ENCODE results near the gene DOCK9.

The DOCK9 gene

DNA sequence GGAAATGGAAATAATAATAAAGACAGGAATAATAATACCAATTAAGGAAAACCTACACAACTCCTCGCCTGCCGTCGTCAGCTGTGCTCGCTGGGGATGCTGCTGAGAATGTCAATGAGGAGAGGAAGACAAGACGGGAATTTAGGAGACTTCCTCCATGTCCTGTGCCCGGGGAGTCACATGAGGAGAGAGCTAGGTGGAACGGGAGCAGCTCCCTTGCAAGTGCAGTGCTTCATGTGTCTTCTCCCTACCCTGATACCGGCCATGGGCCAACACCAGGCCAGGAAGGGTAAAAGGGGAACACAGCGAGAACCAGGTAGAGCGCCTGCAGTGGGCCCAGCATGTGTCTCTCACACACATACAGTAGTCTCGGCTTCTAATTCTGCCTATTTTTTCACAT, 11.8 kb downstream of the DOCK9 start:
- no peak overlapping the region for H3K27ac ChIP-seq (ENCODE audit: low read length)
- H3K36me3 ChIP-seq (ENCODE audit: insufficient read depth, low read depth, low read length): no peaks in the 10 kb centered on the region

DNA sequence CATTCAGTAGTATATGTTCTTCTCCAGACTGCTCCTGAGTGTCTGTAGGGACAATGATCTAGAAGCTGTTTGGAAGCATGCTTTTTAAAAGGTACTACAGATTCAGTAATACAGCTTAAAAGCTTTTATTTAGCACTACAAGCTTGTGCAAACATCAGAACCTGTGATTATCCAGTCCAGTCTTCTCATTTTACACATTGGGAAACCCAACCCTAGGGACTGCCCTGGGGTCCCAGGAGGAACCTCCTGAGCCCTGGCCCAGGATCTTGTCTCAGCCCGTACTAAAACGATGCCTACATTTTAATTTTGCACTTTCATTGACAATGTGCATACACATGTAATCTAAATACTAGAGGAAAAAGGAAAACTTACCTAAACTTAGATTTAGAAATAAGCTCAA, 12.5 kb downstream of the DOCK9 start:
- Histone ChIP-seq H3K27ac (ENCODE audit: low read length) (no peak overlapping the region), H3K36me3 (ENCODE audit: insufficient read depth, low read depth, low read length) (no peaks in the 10 kb centered on the region), H3K9me3 (ENCODE audit: insufficient read depth, low read depth, low read length) (no peaks in the 10 kb centered on the region), H3K9ac (ENCODE audit: low read depth, low read length) (no peak overlapping the region), H3K4me3 (ENCODE audit: low read length) (no peak overlapping the region), H3K27me3 (ENCODE audit: insufficient read depth, low read length) (no peaks in the 10 kb centered on the region), H3K4me1 (ENCODE audit: insufficient read depth, low read length) (no peaks in the 10 kb centered on the region)

More for the DNA sequence above, 11.8 kb downstream of the DOCK9 start:
- no peaks in the 10 kb centered on the region for H3K27me3 ChIP-seq (ENCODE audit: insufficient read depth, low read length)
- H3K9ac ChIP-seq (ENCODE audit: low read depth, low read length): no peak overlapping the region
- H3K4me3 ChIP-seq (ENCODE audit: low read length): no peak overlapping the region
- H3K9me3 ChIP-seq (ENCODE audit: insufficient read depth, low read depth, low read length): no peaks in the 10 kb centered on the region
- no peaks in the 10 kb centered on the region for H3K4me1 ChIP-seq (ENCODE audit: insufficient read depth, low read length)

DNA sequence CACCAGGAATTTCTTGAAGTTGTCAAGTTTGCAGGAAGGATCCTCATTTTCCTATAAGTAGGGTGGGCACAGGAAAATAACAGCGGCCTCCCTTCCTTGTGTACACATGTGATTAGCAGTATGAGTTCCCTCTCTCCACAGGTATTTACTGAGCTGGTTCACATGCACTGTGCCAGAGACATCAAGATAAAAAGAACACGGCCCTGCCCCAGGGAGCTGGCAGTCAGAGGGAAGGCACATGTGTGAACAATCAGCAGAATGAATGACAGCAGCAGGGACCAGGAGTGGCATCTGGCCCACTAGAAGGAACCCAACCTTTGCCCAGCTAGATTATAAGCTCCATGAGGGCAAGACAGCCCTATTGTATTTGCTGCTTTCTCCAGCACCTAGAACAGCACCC, 13.9 kb downstream of the DOCK9 start:
- Histone ChIP-seq H3K4me3 (ENCODE audit: low read length) (no peak overlapping the region), H3K36me3 (ENCODE audit: insufficient read depth, low read depth, low read length) (no peaks in the 10 kb centered on the region)

DNA sequence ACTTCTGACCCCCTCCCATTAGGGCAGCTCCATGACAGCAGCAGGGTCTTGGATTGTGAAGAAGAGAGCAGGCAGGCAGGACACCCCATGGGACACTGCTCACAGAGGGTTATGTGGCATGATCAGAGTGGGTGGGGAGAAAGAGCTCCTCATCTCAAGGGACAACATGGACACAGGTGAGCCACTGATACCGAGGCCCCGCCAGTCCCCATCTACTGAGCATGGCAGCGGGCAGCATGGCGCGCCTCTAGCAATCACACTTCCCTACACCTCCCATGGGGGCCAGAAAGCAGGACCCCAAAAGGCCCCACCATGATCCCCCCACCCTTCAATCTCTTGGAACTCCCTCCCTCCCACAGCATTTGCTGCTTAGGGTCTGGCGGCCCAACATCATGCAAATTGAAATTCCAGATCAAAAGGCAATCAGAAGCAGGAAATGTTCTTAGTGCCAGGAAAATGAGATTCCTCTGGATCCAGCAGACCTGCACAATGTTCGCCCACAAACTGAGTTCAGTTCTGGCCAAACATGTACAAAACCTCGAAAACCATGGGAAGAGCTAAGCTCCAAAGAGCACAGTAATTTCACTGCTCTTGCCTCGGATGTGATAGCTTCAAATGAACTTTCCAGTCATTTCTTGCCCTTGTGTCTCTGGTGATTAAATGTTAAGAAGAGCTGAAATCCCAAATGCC, 14.8 kb downstream of the DOCK9 start:
- no peaks in the 10 kb centered on the region for H3K4me1 ChIP-seq (ENCODE audit: insufficient read depth, low read length)
- H3K4me3 ChIP-seq (ENCODE audit: low read length): no peak overlapping the region
- H3K9me3 ChIP-seq (ENCODE audit: insufficient read depth, low read depth, low read length): no peaks in the 10 kb centered on the region
- no peaks in the 10 kb centered on the region for H3K27me3 ChIP-seq (ENCODE audit: insufficient read depth, low read length)
- H3K36me3 ChIP-seq (ENCODE audit: insufficient read depth, low read depth, low read length): no peaks in the 10 kb centered on the region
- H3K27ac ChIP-seq (ENCODE audit: low read length): no peak overlapping the region
- H3K9ac ChIP-seq (ENCODE audit: low read depth, low read length): no peak overlapping the region

More for the DNA sequence above, 13.9 kb downstream of the DOCK9 start:
- H3K9me3 ChIP-seq (ENCODE audit: insufficient read depth, low read depth, low read length): no peaks in the 10 kb centered on the region
- no peak overlapping the region for H3K9ac ChIP-seq (ENCODE audit: low read depth, low read length)
- H3K27me3 ChIP-seq (ENCODE audit: insufficient read depth, low read length): no peaks in the 10 kb centered on the region
- no peaks in the 10 kb centered on the region for H3K4me1 ChIP-seq (ENCODE audit: insufficient read depth, low read length)
- no peak overlapping the region for H3K27ac ChIP-seq (ENCODE audit: low read length)

DNA sequence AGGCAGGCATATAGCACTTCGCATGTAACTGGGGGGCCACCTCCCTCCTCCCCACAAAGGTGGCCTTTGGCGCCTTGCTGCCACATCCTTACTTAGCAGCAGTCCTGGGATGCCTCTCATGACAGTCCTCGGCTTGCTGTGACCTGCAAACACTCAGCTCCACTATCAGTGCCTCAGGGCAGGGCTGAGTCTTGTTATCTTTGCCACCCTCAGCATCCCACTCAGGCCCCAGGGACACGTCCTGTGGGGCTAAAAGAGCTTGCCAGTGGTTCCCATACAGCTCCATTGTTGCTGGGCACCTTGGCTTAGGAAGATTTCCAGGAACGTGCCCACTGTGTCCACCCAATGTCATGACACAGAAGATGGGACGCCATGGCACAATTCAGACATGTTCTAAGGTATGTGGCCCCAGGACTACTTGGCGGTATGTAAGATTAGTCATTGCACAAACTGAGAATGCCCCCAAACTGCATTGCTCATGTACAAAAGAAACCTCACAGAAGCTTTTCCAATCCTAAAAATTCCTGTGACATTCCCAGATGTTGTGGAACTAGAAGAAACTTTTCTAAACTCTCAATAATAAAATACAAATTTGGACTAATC, 16.3 kb downstream of the DOCK9 start:
- Histone ChIP-seq H3K4me3 (ENCODE audit: low read length) (no peak overlapping the region), H3K36me3 (ENCODE audit: insufficient read depth, low read depth, low read length) (no peaks in the 10 kb centered on the region), H3K9ac (ENCODE audit: low read depth, low read length) (no peak overlapping the region), H3K4me1 (ENCODE audit: insufficient read depth, low read length) (no peaks in the 10 kb centered on the region), H3K9me3 (ENCODE audit: insufficient read depth, low read depth, low read length) (no peaks in the 10 kb centered on the region), H3K27ac (ENCODE audit: low read length) (no peak overlapping the region), H3K27me3 (ENCODE audit: insufficient read depth, low read length) (no peaks in the 10 kb centered on the region)

DNA sequence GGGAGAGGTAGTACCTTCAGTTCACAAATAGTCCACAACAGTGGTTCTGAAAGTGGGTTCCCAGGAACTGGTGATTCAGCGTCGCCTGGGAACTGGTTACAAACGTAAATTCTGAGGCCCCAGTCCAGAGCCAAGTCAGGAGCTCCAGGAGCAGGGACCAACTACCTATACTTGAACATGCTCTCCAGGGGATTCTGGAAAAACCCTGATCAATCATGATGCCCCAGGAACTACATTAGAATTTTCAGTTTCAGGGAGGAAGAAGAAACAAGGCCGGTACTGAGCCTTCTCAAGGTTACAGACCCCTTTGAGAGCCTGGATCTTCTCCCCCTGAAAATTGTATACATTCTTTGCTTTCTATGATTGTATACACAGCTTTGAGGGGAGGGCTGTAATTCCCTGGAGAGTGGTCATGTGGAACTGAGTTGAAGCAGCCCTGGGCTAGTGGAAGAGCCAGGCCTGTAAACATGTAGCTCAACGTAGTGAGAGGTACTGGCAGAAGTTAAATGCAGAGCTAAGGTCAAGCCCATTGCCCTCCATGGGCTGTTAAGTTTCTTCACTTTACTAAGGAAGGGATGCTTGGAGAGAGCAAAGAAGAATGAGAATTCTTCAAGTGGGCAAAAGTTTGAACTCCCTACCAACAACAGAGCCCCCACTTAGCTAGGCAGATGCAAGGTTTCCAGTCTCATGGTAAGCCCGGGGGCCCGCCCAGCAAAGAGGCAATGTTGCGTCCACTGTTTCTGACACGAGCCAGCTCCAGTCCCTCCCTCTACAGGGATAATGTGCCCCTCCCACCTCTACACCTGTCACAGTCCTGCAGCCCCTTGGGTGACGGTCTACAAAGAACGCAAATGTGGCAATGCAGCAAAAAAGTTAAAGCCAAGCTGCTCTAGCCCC, 17.0 kb downstream of the DOCK9 start:
- no peak overlapping the region for H3K4me3 ChIP-seq (ENCODE audit: low read length)
- H3K9me3 ChIP-seq (ENCODE audit: insufficient read depth, low read depth, low read length): no peaks in the 10 kb centered on the region
- no peak overlapping the region for H3K27ac ChIP-seq (ENCODE audit: low read length)
- no peak overlapping the region for H3K9ac ChIP-seq (ENCODE audit: low read depth, low read length)
- H3K36me3 ChIP-seq (ENCODE audit: insufficient read depth, low read depth, low read length): no peaks in the 10 kb centered on the region
- H3K4me1 ChIP-seq (ENCODE audit: insufficient read depth, low read length): no peaks in the 10 kb centered on the region
- H3K27me3 ChIP-seq (ENCODE audit: insufficient read depth, low read length): no peaks in the 10 kb centered on the region

DNA sequence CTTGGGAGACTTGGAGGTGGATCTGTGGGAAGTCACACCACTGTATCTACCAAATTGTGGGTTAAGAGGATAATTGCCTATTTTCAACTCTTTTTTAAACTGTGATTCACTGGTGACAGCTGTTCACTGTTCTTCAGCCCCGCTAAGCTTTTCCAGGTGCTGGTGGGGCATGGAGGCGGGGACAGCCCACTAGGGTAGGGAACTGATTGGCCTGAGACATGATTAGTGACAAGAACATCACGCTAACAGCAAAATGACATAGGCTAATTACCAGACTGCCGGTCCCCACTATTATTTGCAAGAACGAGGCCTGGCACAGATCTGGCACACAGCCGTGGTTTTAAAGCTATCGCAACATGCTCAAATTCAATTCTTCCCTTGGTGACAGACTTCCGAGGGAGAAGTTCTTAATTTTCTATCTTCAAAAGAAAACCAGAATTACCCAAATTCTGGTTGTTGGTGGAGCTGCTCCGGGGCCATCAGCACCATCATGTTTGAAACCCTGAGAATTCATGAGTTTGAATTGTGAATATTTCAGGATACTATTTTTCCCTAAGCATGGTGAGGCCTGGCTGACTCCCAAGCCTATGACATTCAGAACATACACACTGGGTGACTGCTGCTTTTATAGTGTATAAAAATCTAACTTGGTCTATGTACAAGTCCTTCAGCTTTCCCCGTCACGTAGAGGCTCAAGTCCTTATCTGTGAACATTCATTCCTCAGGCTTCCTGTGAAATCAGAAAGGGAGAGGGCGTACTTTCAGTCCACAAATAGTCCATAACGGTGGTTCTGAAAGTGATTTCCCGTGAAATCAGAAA, 17.9 kb downstream of the DOCK9 start:
- Histone ChIP-seq H3K4me1 (ENCODE audit: insufficient read depth, low read length) (no peaks in the 10 kb centered on the region), H3K9me3 (ENCODE audit: insufficient read depth, low read depth, low read length) (no peaks in the 10 kb centered on the region), H3K4me3 (ENCODE audit: low read length) (no peak overlapping the region), H3K27me3 (ENCODE audit: insufficient read depth, low read length) (no peaks in the 10 kb centered on the region), H3K27ac (ENCODE audit: low read length) (no peak overlapping the region), H3K9ac (ENCODE audit: low read depth, low read length) (no peak overlapping the region), H3K36me3 (ENCODE audit: insufficient read depth, low read depth, low read length) (no peaks in the 10 kb centered on the region)

DNA sequence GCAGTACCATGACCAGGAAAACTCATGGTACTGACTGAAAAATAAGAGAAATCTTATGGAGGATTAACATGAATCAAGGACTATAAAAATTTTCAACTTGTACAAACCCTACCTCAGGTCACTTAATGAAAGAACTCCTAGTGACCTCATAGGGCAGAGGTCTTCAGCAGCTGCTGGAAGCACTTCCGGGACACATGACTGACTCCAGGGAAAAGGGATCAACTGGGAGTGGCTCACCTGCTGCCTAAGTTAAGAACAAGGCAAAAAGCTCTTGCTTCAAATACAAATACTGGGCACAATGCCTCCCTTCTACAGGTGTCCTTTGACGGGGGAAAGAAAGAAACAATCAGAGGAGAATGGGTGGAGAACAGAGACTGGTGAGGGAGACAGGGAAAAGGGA, 18.6 kb downstream of the DOCK9 start:
- H3K4me1 ChIP-seq (ENCODE audit: insufficient read depth, low read length): peaks cover 3% of the 10 kb centered on the region; the same call in 1 of the 2 replicates
- H3K4me3 ChIP-seq (ENCODE audit: low read length): no peak overlapping the region
- no peak overlapping the region for H3K27ac ChIP-seq (ENCODE audit: low read length)
- no peak overlapping the region for H3K9ac ChIP-seq (ENCODE audit: low read depth, low read length)
- no peaks in the 10 kb centered on the region for H3K36me3 ChIP-seq (ENCODE audit: insufficient read depth, low read depth, low read length)
- H3K9me3 ChIP-seq (ENCODE audit: insufficient read depth, low read depth, low read length): no peaks in the 10 kb centered on the region
- no peaks in the 10 kb centered on the region for H3K27me3 ChIP-seq (ENCODE audit: insufficient read depth, low read length)

DNA sequence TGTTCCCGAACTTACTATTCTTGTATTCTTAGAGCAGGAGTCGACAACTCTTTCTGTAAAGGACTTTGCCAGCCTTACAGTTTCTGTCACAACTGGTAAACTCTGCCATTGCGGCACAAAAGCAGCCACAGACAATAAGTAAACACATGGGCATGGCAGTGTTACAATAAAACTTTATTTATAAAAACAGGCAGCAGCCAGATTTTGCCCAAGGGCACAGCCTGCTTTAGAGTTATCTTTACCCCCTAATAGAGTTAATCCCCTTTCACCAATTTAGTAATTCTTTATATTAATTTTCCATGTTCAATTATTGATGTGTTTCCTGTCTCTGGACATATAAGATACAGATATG, 19.4 kb downstream of the DOCK9 start:
- no peaks in the 10 kb centered on the region for H3K9me3 ChIP-seq (ENCODE audit: insufficient read depth, low read depth, low read length)
- H3K9ac ChIP-seq (ENCODE audit: low read depth, low read length): no peak overlapping the region
- H3K27ac ChIP-seq (ENCODE audit: low read length): no peak overlapping the region

DNA sequence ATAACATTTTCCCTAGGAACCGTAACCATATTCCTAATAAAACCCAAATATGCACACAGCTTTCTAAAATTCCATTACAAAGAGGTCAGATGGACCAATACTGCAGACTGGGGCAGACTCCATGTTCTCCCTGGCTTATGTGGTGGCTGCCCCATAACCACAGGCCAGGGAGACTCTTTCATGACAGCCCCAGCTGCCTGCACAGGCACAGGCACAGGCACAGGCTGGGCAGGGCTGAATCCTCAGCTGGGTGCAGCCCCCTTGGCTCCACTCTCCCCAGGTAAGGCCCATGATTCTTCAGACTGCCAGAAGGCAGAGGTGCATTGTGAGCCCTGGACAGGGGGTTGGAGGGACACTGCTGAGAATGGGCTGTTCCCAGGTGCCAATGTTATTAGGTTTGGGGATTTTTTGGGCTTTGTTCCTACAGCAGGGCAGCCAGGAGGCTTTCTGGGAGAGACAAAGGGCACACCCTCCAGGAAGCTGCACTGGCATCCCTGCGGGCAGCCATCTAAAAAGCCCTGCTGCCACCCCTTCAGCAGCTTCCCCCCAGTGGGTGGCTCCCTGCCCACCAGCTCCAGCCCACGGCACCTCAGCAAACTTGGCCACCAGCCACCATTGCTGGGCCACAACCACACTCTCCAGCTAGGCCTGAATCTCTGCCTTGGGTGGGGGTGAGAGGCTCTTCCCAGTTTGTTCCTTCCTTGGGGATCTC, 20.0 kb downstream of the DOCK9 start:
- Histone ChIP-seq H3K4me1 (ENCODE audit: insufficient read depth, low read length) (peaks cover 6% of the 10 kb centered on the region; the same call in 1 of the 2 replicates), H3K4me3 (ENCODE audit: low read length) (no peak overlapping the region), H3K9me3 (ENCODE audit: insufficient read depth, low read depth, low read length) (no peaks in the 10 kb centered on the region), H3K27me3 (ENCODE audit: insufficient read depth, low read length) (no peaks in the 10 kb centered on the region), H3K9ac (ENCODE audit: low read depth, low read length) (no peak overlapping the region), H3K36me3 (ENCODE audit: insufficient read depth, low read depth, low read length) (no peaks in the 10 kb centered on the region), H3K27ac (ENCODE audit: low read length) (no peak overlapping the region)

More for the DNA sequence above, 19.4 kb downstream of the DOCK9 start:
- peaks cover 6% of the 10 kb centered on the region; the same call in 1 of the 2 replicates for H3K4me1 ChIP-seq (ENCODE audit: insufficient read depth, low read length)
- H3K4me3 ChIP-seq (ENCODE audit: low read length): no peak overlapping the region
- H3K36me3 ChIP-seq (ENCODE audit: insufficient read depth, low read depth, low read length): no peaks in the 10 kb centered on the region
- no peaks in the 10 kb centered on the region for H3K27me3 ChIP-seq (ENCODE audit: insufficient read depth, low read length)

DNA sequence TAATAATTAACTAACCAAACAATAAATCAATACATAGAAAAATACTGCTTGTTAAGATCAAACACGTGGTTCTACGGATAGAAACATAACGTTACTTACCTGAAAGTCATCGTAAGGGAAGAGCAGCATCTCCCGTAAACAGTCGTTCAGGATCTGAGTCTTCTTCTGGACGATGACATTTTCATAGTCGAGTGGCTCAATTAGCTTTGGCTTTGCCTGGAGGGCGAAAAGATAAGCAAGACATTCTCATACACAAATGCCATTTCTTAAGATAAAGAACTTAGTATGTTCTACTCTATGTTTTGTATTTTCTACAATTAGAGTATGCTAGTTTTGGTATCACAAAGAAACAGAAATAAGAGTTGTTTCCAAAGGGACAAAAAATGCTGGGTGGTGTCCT, 22.5 kb downstream of the DOCK9 start:
- H3K4me1 ChIP-seq (ENCODE audit: insufficient read depth, low read length): peaks cover 6% of the 10 kb centered on the region; the same call in 1 of the 2 replicates
- H3K9ac ChIP-seq (ENCODE audit: low read depth, low read length): no peak overlapping the region
- no peaks in the 10 kb centered on the region for H3K27me3 ChIP-seq (ENCODE audit: insufficient read depth, low read length)
- no peaks in the 10 kb centered on the region for H3K36me3 ChIP-seq (ENCODE audit: insufficient read depth, low read depth, low read length)
- no peak overlapping the region for H3K4me3 ChIP-seq (ENCODE audit: low read length)
- no peaks in the 10 kb centered on the region for H3K9me3 ChIP-seq (ENCODE audit: insufficient read depth, low read depth, low read length)
- no peak overlapping the region for H3K27ac ChIP-seq (ENCODE audit: low read length)
